Neural cell (in vitro differentiated cells): ENCODE measurements around the gene KPNA1. TPM values are rescaled to one million over a fixed set of nuclear protein-coding genes. Genes with fewer than 3 reads are reported as not detected.

Source experiments
- H2AFZ ChIP-seq: fragments of 200-600, 300-800 bp; sonication (generic), shearing (Covaris generic); 2 replicates; pipeline ENCODE4 v1.6.0; 2014; ENCODE audit warnings: low read depth, mild to moderate bottlenecking, antibody characterized with exemption, low read length, moderate library complexity
- H3F3A ChIP-seq: fragments of 200-600 bp; shearing (Covaris generic); 2 replicates; pipeline ENCODE4 v1.6.1; 2016; ENCODE audit warnings: mild to moderate bottlenecking, moderate library complexity, mixed read lengths, antibody characterized with exemption, low read length; ENCODE audit not compliant: insufficient read depth, poor library complexity, severe bottlenecking
- H3K27ac ChIP-seq: fragments of 200-600, 300-800 bp; sonication (generic), shearing (Covaris generic); 2 replicates; pipeline ENCODE4 v1.5.1; 2014; ENCODE audit warnings: mild to moderate bottlenecking, low read length, moderate library complexity
- H3K27me3 ChIP-seq: fragments of 300-800, 200-600 bp; sonication (generic), shearing (Covaris generic); 2 replicates; pipeline ENCODE4 v1.6.0; 2014; ENCODE audit warnings: mild to moderate bottlenecking, low read depth, low read length, moderate library complexity; ENCODE audit not compliant: insufficient read depth
- H3K36me3 ChIP-seq: fragments of 300-800, 200-600 bp; sonication (generic), shearing (Covaris generic); 2 replicates; pipeline ENCODE4 v1.5.1; 2014; ENCODE audit warnings: mild to moderate bottlenecking, antibody characterized with exemption, low read length, moderate library complexity; ENCODE audit not compliant: insufficient read depth
- H3K4me2 ChIP-seq: fragments of 300-800, 200-600 bp; sonication (generic), shearing (Covaris generic); 2 replicates; pipeline ENCODE4 v1.6.0; 2014; ENCODE audit warnings: mild to moderate bottlenecking, low read length
- H3K4me3 ChIP-seq: fragments of 300-800, 200-600 bp; sonication (generic), shearing (Covaris generic); 2 replicates; pipeline ENCODE4 v1.5.1; 2014; ENCODE audit warnings: mild to moderate bottlenecking, low read length, moderate library complexity
- H3K79me2 ChIP-seq: fragments of 200-600 bp; shearing (Covaris generic); replicated peaks from 2 replicates; pipeline ENCODE4 v1.6.0; 2014; ENCODE audit warnings: mild to moderate bottlenecking, low read length, moderate library complexity; ENCODE audit not compliant: insufficient read depth
- H3K9ac ChIP-seq: fragments of 300-800, 200-600 bp; sonication (generic), shearing (Covaris generic); 2 replicates; pipeline ENCODE4 v1.6.1; 2016; ENCODE audit warnings: mild to moderate bottlenecking, low read length, mixed read lengths
- H3K9me2 ChIP-seq: fragments of 200-600 bp; shearing (Covaris generic); 2 replicates; pipeline ENCODE4 v1.6.1; 2016; ENCODE audit warnings: mild to moderate bottlenecking, low read length, mixed read lengths; ENCODE audit not compliant: insufficient read depth
- H3K9me3 ChIP-seq: fragments of 200-600, 300-800 bp; sonication (generic), shearing (Covaris generic); 2 replicates; pipeline ENCODE4 v1.6.1; 2016; ENCODE audit warnings: mild to moderate bottlenecking, mixed run types, low read length, moderate library complexity, mixed read lengths
- H4K20me1 ChIP-seq: fragments of 200-600 bp; shearing (Covaris generic); 2 replicates; pipeline ENCODE4 v1.6.1; 2016; ENCODE audit warnings: mild to moderate bottlenecking, mixed run types; ENCODE audit not compliant: insufficient read depth
- CTCF ChIP-seq: fragments of 450-650 bp; IDR thresholded peaks from 2 replicates; pipeline ENCODE4 v1.5.1; 2014; ENCODE audit warnings: antibody characterized with exemption, mild to moderate bottlenecking, moderate library complexity; ENCODE audit not compliant: poor library complexity, severe bottlenecking
- EP300 ChIP-seq: fragments of 450-650 bp; conservative IDR thresholded peaks from 2 replicates; pipeline ENCODE4 v1.6.1; 2014; ENCODE audit warnings: antibody characterized with exemption, mild to moderate bottlenecking, moderate library complexity; ENCODE audit not compliant: poor library complexity, severe bottlenecking
- EZH2 ChIP-seq: fragments of 200-600, 300-800 bp; shearing (Covaris generic), sonication (generic); IDR thresholded peaks from 2 replicates; pipeline ENCODE4 v1.6.1; 2014; ENCODE audit warnings: antibody characterized with exemption, low read length, borderline replicate concordance, mild to moderate bottlenecking; ENCODE audit not compliant: insufficient read depth, poor library complexity, severe bottlenecking
- MXI1 ChIP-seq: fragments of 450-650 bp; conservative IDR thresholded peaks from 2 replicates; pipeline ENCODE4 v1.6.1; 2014; ENCODE audit warnings: antibody characterized with exemption, mild to moderate bottlenecking; ENCODE audit not compliant: poor library complexity, severe bottlenecking
- POLR2AphosphoS5 ChIP-seq: IDR thresholded peaks from 2 replicates; pipeline ENCODE4 v1.6.1; 2012
- RAD21 ChIP-seq: fragments of 450-650 bp; conservative IDR thresholded peaks from 2 replicates; pipeline ENCODE4 v1.6.1; 2014; ENCODE audit warnings: antibody characterized with exemption, mild to moderate bottlenecking, moderate library complexity
- REST ChIP-seq: IDR thresholded peaks from 2 replicates; pipeline ENCODE4 v1.6.1; 2012; ENCODE audit warnings: borderline replicate concordance
- SMC3 ChIP-seq: fragments of 450-650 bp; conservative IDR thresholded peaks from 2 replicates; pipeline ENCODE4 v1.6.1; 2014; ENCODE audit warnings: antibody characterized with exemption, mild to moderate bottlenecking, moderate library complexity; ENCODE audit not compliant: poor library complexity
- TAF1 ChIP-seq: IDR thresholded peaks from 2 replicates; pipeline ENCODE4 v1.6.1; 2012; ENCODE audit warnings: low read depth
- polyA plus RNA-seq: library from polyadenylated mRNA; depleted of rRNA; stranded (reverse); fragments of >200 nt; gene quantifications from 2 replicates; pipeline ENCODE4 v1.2.3, GENCODE V29; 2014

Gene KPNA1
- polyA plus RNA-seq, 1 donor from 2014 or later: 35.8 TPM

- no peaks in the 10 kb centered on the region for H3K36me3 ChIP-seq
- no peaks in the 10 kb centered on the region for H3K27me3 ChIP-seq
- H3K9me3 ChIP-seq: no peaks in the 10 kb centered on the region
- H4K20me1 ChIP-seq: peaks cover 3% of the 10 kb centered on the region
- peaks cover 19% of the 10 kb centered on the region for H3K79me2 ChIP-seq
- H3K9ac ChIP-seq: no peak overlapping the region
- H3F3A ChIP-seq: peaks cover 5% of the 10 kb centered on the region
- no peak for TF ChIP-seq POLR2AphosphoS5
- TF ChIP-seq SMC3: no peak
- TF ChIP-seq RAD21: no peak
- TF ChIP-seq REST: no peak
- TF ChIP-seq EP300: no peak
- TF ChIP-seq EZH2: no peak
- TF ChIP-seq CTCF: no peak
- no peak for TF ChIP-seq MXI1
- no peak for TF ChIP-seq TAF1
- no peak overlapping the region for H2AFZ ChIP-seq
- no peaks in the 10 kb centered on the region for H3K9me2 ChIP-seq
- no peak overlapping the region for H3K27ac ChIP-seq
- no peak overlapping the region for H3K4me3 ChIP-seq
- H3K4me2 ChIP-seq: no peak overlapping the region
Measured at GRCh38 chr3:122516846-122517360, 2.2 kb upstream of the KPNA1 start.

- H3K9ac ChIP-seq: no peak overlapping the region
- no peak overlapping the region for H3K4me3 ChIP-seq
- peaks cover 29% of the 10 kb centered on the region for H3K79me2 ChIP-seq
- H3K27ac ChIP-seq: no peak overlapping the region
- H3K9me2 ChIP-seq: no peaks in the 10 kb centered on the region
- H3F3A ChIP-seq: peaks cover 5% of the 10 kb centered on the region
- no peaks in the 10 kb centered on the region for H3K36me3 ChIP-seq
- H3K9me3 ChIP-seq: no peaks in the 10 kb centered on the region
- TF ChIP-seq SMC3: no peak
- no peak for TF ChIP-seq POLR2AphosphoS5
- no peak for TF ChIP-seq CTCF
- TF ChIP-seq EZH2: no peak
- no peak for TF ChIP-seq REST
- TF ChIP-seq RAD21: no peak
- no peak for TF ChIP-seq TAF1
- TF ChIP-seq MXI1: no peak
- TF ChIP-seq EP300: no peak
- H3K27me3 ChIP-seq: no peaks in the 10 kb centered on the region
- peaks cover 3% of the 10 kb centered on the region for H4K20me1 ChIP-seq
- no peak overlapping the region for H3K4me2 ChIP-seq
- no peak overlapping the region for H2AFZ ChIP-seq
Measured at GRCh38 chr3:122515870-122516269, 1.1 kb upstream of the KPNA1 start.
